Measurements from ENCODE around the gene CHST15. TPM values are rescaled to one million over a fixed set of nuclear protein-coding genes. Genes with fewer than 3 reads are reported as not detected.

The CHST15 gene
- polyA plus RNA-seq, 1 experiment = 6.2 TPM

GRCh38 chr10:124119216-124119615 lies 25.8 kb upstream of the CHST15 start:
- H3K27me3 ChIP-seq (ENCODE audit: control insufficient read depth, insufficient read depth, low read length) = peaks cover 2% of the 10 kb centered on the region
- H3K4me3 ChIP-seq (ENCODE audit: low read depth, low read length) = no peak overlapping the region
- ChIA-PET CTCF (interaction anchor here (1.0 to 1.5 kb wide), 3 partner anchors 36 to 271 kb away, joined by 4 read pairs; no protein-coding TSS in a partner anchor), POLR2A (interaction anchor here (0.7 kb wide), 1 partner anchor 26 kb away, joined by 3 read pairs; no protein-coding TSS in a partner anchor)
- no peak for DNase-seq (ENCODE audit: low read depth)
- H3K36me3 ChIP-seq (ENCODE audit: control insufficient read depth, insufficient read depth, low read length) = no peaks in the 10 kb centered on the region
- no peak for TF ChIP-seq CTCF (IDR thresholded peaks at IDR 0.05; ENCODE audit: insufficient read depth, low read depth, low read length)

- DNase-seq (ENCODE audit: low read depth) = no peak
- POLR2A ChIA-PET = no interaction called here
- CTCF ChIA-PET = interaction anchor here (1.5 to 2.1 kb wide), 2 partner anchors 8 to 123 kb away, joined by 4 to 7 read pairs; no protein-coding TSS in a partner anchor
- Histone ChIP-seq H3K36me3 (ENCODE audit: control insufficient read depth, insufficient read depth, low read length) (no peaks in the 10 kb centered on the region), H3K4me3 (ENCODE audit: low read depth, low read length) (no peak overlapping the region), H3K27me3 (ENCODE audit: control insufficient read depth, insufficient read depth, low read length) (peaks cover 2% of the 10 kb centered on the region)
- TF ChIP-seq CTCF (IDR thresholded peaks at IDR 0.05; ENCODE audit: insufficient read depth, low read depth, low read length) = no peak
These were observed 24.4 kb upstream of the CHST15 start for GRCh38 chr10:124117833-124118232.

- CTCF ChIA-PET = interaction anchor here (2.1 kb wide), 1 partner anchor 8 kb away, joined by 7 read pairs; no protein-coding TSS in a partner anchor
- no peak for TF ChIP-seq CTCF (IDR thresholded peaks at IDR 0.05; ENCODE audit: insufficient read depth, low read depth, low read length)
- Histone ChIP-seq H3K27me3 (ENCODE audit: control insufficient read depth, insufficient read depth, low read length) (peaks cover 2% of the 10 kb centered on the region), H3K36me3 (ENCODE audit: control insufficient read depth, insufficient read depth, low read length) (no peaks in the 10 kb centered on the region), H3K4me3 (ENCODE audit: low read depth, low read length) (no peak overlapping the region)
- no peak for DNase-seq (ENCODE audit: low read depth)
- POLR2A ChIA-PET = no interaction called here
These were observed 24.1 kb upstream of the CHST15 start for GRCh38 chr10:124117511-124117785.

GRCh38 chr10:124116771-124117510 lies 23.5 kb upstream of the CHST15 start:
- DNase-seq (ENCODE audit: low read depth) = no peak
- CTCF ChIA-PET = interaction anchor here (2.1 kb wide), 1 partner anchor 9 kb away, joined by 7 read pairs; no protein-coding TSS in a partner anchor
- H3K4me3 ChIP-seq (ENCODE audit: low read depth, low read length) = no peak overlapping the region
- TF ChIP-seq CTCF (IDR thresholded peaks at IDR 0.05; ENCODE audit: insufficient read depth, low read depth, low read length) = no peak
- peaks cover 2% of the 10 kb centered on the region for H3K27me3 ChIP-seq (ENCODE audit: control insufficient read depth, insufficient read depth, low read length)
- no peaks in the 10 kb centered on the region for H3K36me3 ChIP-seq (ENCODE audit: control insufficient read depth, insufficient read depth, low read length)
- POLR2A ChIA-PET = no interaction called here

GRCh38 chr10:124114696-124115095 lies 21.3 kb upstream of the CHST15 start:
- POLR2A ChIA-PET = no interaction called here
- CTCF ChIA-PET = no interaction called here

More at GRCh38 chr10:124114696-124115095, 21.3 kb upstream of the CHST15 start:
- no peaks in the 10 kb centered on the region for H3K36me3 ChIP-seq (ENCODE audit: control insufficient read depth, insufficient read depth, low read length)
- no peak for DNase-seq (ENCODE audit: low read depth)
- no peak for TF ChIP-seq CTCF (IDR thresholded peaks at IDR 0.05; ENCODE audit: insufficient read depth, low read depth, low read length)
- peaks cover 2% of the 10 kb centered on the region for H3K27me3 ChIP-seq (ENCODE audit: control insufficient read depth, insufficient read depth, low read length)
- H3K4me3 ChIP-seq (ENCODE audit: low read depth, low read length) = no peak overlapping the region

All from BJ (cell line).